ENCODE results near the gene PLA2G3.

The PLA2G3 gene

GRCh38 chr22:31090217-31091085 lies 49.9 kb downstream of the PLA2G3 start:
- H3K27me3 ChIP-seq (ENCODE audit: insufficient read depth, low read length, poor library complexity), result no peaks in the 10 kb centered on the region
- H3K27ac ChIP-seq (ENCODE audit: low read length), result no peak overlapping the region
- H3K36me3 ChIP-seq (ENCODE audit: insufficient read depth, low read length), result peaks cover 66% of the 10 kb centered on the region
- H3K4me2 ChIP-seq (ENCODE audit: insufficient read depth, low read length), result no peak overlapping the region
- DNase-seq (no peak), ATAC-seq (ENCODE audit: insufficient read depth, low read depth) (no peak)
- H3K9me3 ChIP-seq (ENCODE audit: insufficient read depth, low read length, severe bottlenecking), result no peaks in the 10 kb centered on the region
- H4K20me1 ChIP-seq (ENCODE audit: insufficient read depth, low read length), result no peaks in the 10 kb centered on the region; the same call in 1 of the 2 replicates
- no peak overlapping the region for H2AFZ ChIP-seq (ENCODE audit: low read depth, low read length)
- no peaks in the 10 kb centered on the region for H3K79me2 ChIP-seq (ENCODE audit: insufficient read depth, low read length)
- H3K4me1 ChIP-seq (ENCODE audit: insufficient read depth, low read length), result peaks cover 4% of the 10 kb centered on the region
- no peak overlapping the region for H3K9ac ChIP-seq (ENCODE audit: low read depth, low read length)
- TF ChIP-seq CTCF (IDR thresholded peaks at IDR 0.05; ENCODE audit: borderline replicate concordance, extremely low read depth, low read length, poor library complexity, severe bottlenecking), result no peak
- TF ChIP-seq EZH2 (IDR thresholded peaks at IDR 0.05; ENCODE audit: borderline replicate concordance, low read depth, low read length, severe bottlenecking), result no peak
- no peak overlapping the region for H3K4me3 ChIP-seq (ENCODE audit: low read depth in 1 of 2, low read length in 2 of 2)

GRCh38 chr22:31089160-31090100 lies 50.9 kb downstream of the PLA2G3 start:
- Histone ChIP-seq H2AFZ (ENCODE audit: low read depth, low read length) (no peak overlapping the region), H3K4me2 (ENCODE audit: insufficient read depth, low read length) (no peak overlapping the region), H3K27ac (ENCODE audit: low read length) (no peak overlapping the region), H3K79me2 (ENCODE audit: insufficient read depth, low read length) (peaks cover 2% of the 10 kb centered on the region), H3K9ac (ENCODE audit: low read depth, low read length) (no peak overlapping the region), H3K27me3 (ENCODE audit: insufficient read depth, low read length, poor library complexity) (no peaks in the 10 kb centered on the region), H3K4me1 (ENCODE audit: insufficient read depth, low read length) (peaks cover 12% of the 10 kb centered on the region), H4K20me1 (ENCODE audit: insufficient read depth, low read length) (no peaks in the 10 kb centered on the region; the same call in 1 of the 2 replicates), H3K36me3 (ENCODE audit: insufficient read depth, low read length) (peaks cover 58% of the 10 kb centered on the region), H3K9me3 (ENCODE audit: insufficient read depth, low read length, severe bottlenecking) (no peaks in the 10 kb centered on the region), H3K4me3 (ENCODE audit: low read depth in 1 of 2, low read length in 2 of 2) (no peak overlapping the region)
- ATAC-seq (ENCODE audit: insufficient read depth, low read depth) (no peak), DNase-seq (peak; percentile 32)
- TF ChIP-seq EZH2 (IDR thresholded peaks at IDR 0.05; ENCODE audit: borderline replicate concordance, low read depth, low read length, severe bottlenecking) (no peak), CTCF (IDR thresholded peaks at IDR 0.05; ENCODE audit: borderline replicate concordance, extremely low read depth, low read length, poor library complexity, severe bottlenecking) (peak; percentile 68)

GRCh38 chr22:31088233-31088986 lies 51.9 kb downstream of the PLA2G3 start:
- Histone ChIP-seq H3K79me2 (ENCODE audit: insufficient read depth, low read length) (peaks cover 12% of the 10 kb centered on the region), H2AFZ (ENCODE audit: low read depth, low read length) (no peak overlapping the region), H3K27me3 (ENCODE audit: insufficient read depth, low read length, poor library complexity) (no peaks in the 10 kb centered on the region), H3K9ac (ENCODE audit: low read depth, low read length) (no peak overlapping the region), H3K27ac (ENCODE audit: low read length) (no peak overlapping the region), H3K9me3 (ENCODE audit: insufficient read depth, low read length, severe bottlenecking) (no peaks in the 10 kb centered on the region), H3K4me3 (ENCODE audit: low read depth in 1 of 2, low read length in 2 of 2) (no peak overlapping the region), H4K20me1 (ENCODE audit: insufficient read depth, low read length) (no peaks in the 10 kb centered on the region; the same call in 1 of the 2 replicates), H3K4me2 (ENCODE audit: insufficient read depth, low read length) (no peak overlapping the region), H3K4me1 (ENCODE audit: insufficient read depth, low read length) (peaks cover 22% of the 10 kb centered on the region), H3K36me3 (ENCODE audit: insufficient read depth, low read length) (peaks cover 60% of the 10 kb centered on the region)
- ATAC-seq (ENCODE audit: insufficient read depth, low read depth), result no peak
- TF ChIP-seq EZH2 (IDR thresholded peaks at IDR 0.05; ENCODE audit: borderline replicate concordance, low read depth, low read length, severe bottlenecking) (no peak), CTCF (IDR thresholded peaks at IDR 0.05; ENCODE audit: borderline replicate concordance, extremely low read depth, low read length, poor library complexity, severe bottlenecking) (no peak)
- DNase-seq, result no peak

Measured in DND-41 (cell line).